Panc1 (cell line): Measurements from ENCODE around the gene RMND5B. TPM values are rescaled to one million over a fixed set of nuclear protein-coding genes. Genes with fewer than 3 reads are reported as not detected.

Experiments used
- ATAC-seq: fragments of 200-7000 bp; cut with Tn5 transposase; 2 replicates; pipeline ENCODE4 v1.9.1; 2020; ENCODE audit warnings: mild to moderate bottlenecking, moderate library complexity
- BruUV-seq: library from RNA; stranded (reverse); fragments of 400-500 nt; replicated peaks from 2 replicates; lab custom pipeline; 2021; lab: Mats Ljungman, UMichigan
- CTCF ChIA-PET: fragments of 300-600 bp; sonication (Branson Sonifier 250); formaldehyde crosslinking; loops from one replicate; lab custom pipeline; 2022; ENCODE audit warnings: antibody characterized with exemption; lab: Charles Lee
- POLR2A ChIA-PET: fragments of 300-600 bp; sonication (Branson Sonifier 250); formaldehyde crosslinking; loops from one replicate; lab custom pipeline; 2022; ENCODE audit warnings: antibody characterized with exemption; lab: Charles Lee
- DNase-seq: peaks from one replicate; pipeline ENCODE4 v3.0.0-alpha.2; 2010; ENCODE audit warnings: low read depth, low spot score
- H3K27ac ChIP-seq: 2 replicates; pipeline ENCODE4 v1.5.1; 2011; ENCODE audit warnings: mild to moderate bottlenecking, low read length, inconsistent platforms
- H3K27me3 ChIP-seq: fragments of 200-500 bp; sonication (Bioruptor generic); 2 replicates; pipeline ENCODE4 v1.6.0; 2014; ENCODE audit warnings: low read length, inconsistent platforms; ENCODE audit not compliant: control insufficient read depth, insufficient read depth
- H3K36me3 ChIP-seq: fragments of 200-500 bp; sonication (Bioruptor generic); 2 replicates; pipeline ENCODE4 v1.5.1; 2014; ENCODE audit warnings: inconsistent platforms, mild to moderate bottlenecking, low read length, moderate library complexity; ENCODE audit not compliant: control insufficient read depth, insufficient read depth
- H3K4me1 ChIP-seq: 2 replicates; pipeline ENCODE4 v1.5.1; 2011; ENCODE audit warnings: inconsistent platforms, mild to moderate bottlenecking, low read length, moderate library complexity; ENCODE audit not compliant: control insufficient read depth, insufficient read depth
- H3K4me3 ChIP-seq, 2 experiments: 2 replicates each; pipeline ENCODE4 v1.5.1; 2011 to 2012; ENCODE audit warnings: low read depth in 2 of 2, low read length in 2 of 2, mild to moderate bottlenecking in 2 of 2, inconsistent platforms in 1 of 2, moderate library complexity in 1 of 2
- H3K9me3 ChIP-seq: fragments of 200-500 bp; sonication (Bioruptor generic); 2 replicates; pipeline ENCODE4 v1.5.1; 2014; ENCODE audit warnings: low read depth, mild to moderate bottlenecking, inconsistent platforms, low read length, moderate library complexity; ENCODE audit not compliant: control insufficient read depth, insufficient read depth
- POLR2AphosphoS5 ChIP-seq: IDR thresholded peaks from 2 replicates; pipeline ENCODE4 v1.6.1; 2012; ENCODE audit warnings: mild to moderate bottlenecking, low read depth, low read length, moderate library complexity
- REST ChIP-seq, 2 experiments: IDR thresholded peaks; 2 replicates each; pipeline ENCODE4 v1.6.1; 2011 to 2012; ENCODE audit warnings: low read depth in 2 of 2, control low read depth in 1 of 2, low read length in 1 of 2, mild to moderate bottlenecking in 1 of 2, moderate library complexity in 1 of 2; ENCODE audit not compliant: insufficient read depth in 1 of 2
- SIN3A ChIP-seq: IDR thresholded peaks from 2 replicates; pipeline ENCODE4 v1.6.1; 2012; ENCODE audit warnings: low read depth, mild to moderate bottlenecking, low read length, moderate library complexity, borderline replicate concordance; ENCODE audit not compliant: insufficient read depth
- TCF7L2 ChIP-seq: IDR thresholded peaks from 2 replicates; pipeline ENCODE4 v1.6.1; 2011; ENCODE audit warnings: mild to moderate bottlenecking, low read depth, low read length, inconsistent platforms
- in situ Hi-C: cut with HindIII; loops from 2 replicates; pipeline ENCODE4 v1.10.0; 2016; ENCODE audit warnings: low sequenced_read_pairs, low pct_unique_long_range_greater_than_20kb
- intact Hi-C: fragments of 100-400 bp; cut with micrococcal nuclease; formaldehyde crosslinking; loops from one replicate; pipeline ENCODE4 v1.10.0; 2022; ENCODE audit not compliant: unreplicated experiment
- total RNA-seq: library from RNA; stranded (reverse); gene quantifications from one replicate; pipeline ENCODE4 v1.2.1, GENCODE V29; 2021; ENCODE audit not compliant: unreplicated experiment
- TF ChIP-seq, protein P1 (sequence below): fragments of 450-650 bp; IDR thresholded peaks from 2 replicates; pipeline ENCODE4 v1.5.1; 2017; ENCODE audit warnings: mild to moderate bottlenecking

RMND5B gene
- total RNA-seq, 1 experiment from 2014 or later, result 40.8 TPM

- in situ Hi-C loops (no loop called here), intact Hi-C loops (no loop called here)
- Histone ChIP-seq H3K36me3 (no peaks in the 10 kb centered on the region), H3K4me1 (peaks cover 14% of the 10 kb centered on the region), H3K9me3 (no peaks in the 10 kb centered on the region), H3K4me3 (peak overlapping the region; percentile 49 to 62), H3K27me3 (no peaks in the 10 kb centered on the region; the same call in 1 of the 2 replicates), H3K27ac (no peak overlapping the region; the same call in 1 of the 2 replicates)
- TF ChIP-seq TCF7L2, result no peak
- no peak for TF ChIP-seq SIN3A
- TF ChIP-seq, protein P1, sequence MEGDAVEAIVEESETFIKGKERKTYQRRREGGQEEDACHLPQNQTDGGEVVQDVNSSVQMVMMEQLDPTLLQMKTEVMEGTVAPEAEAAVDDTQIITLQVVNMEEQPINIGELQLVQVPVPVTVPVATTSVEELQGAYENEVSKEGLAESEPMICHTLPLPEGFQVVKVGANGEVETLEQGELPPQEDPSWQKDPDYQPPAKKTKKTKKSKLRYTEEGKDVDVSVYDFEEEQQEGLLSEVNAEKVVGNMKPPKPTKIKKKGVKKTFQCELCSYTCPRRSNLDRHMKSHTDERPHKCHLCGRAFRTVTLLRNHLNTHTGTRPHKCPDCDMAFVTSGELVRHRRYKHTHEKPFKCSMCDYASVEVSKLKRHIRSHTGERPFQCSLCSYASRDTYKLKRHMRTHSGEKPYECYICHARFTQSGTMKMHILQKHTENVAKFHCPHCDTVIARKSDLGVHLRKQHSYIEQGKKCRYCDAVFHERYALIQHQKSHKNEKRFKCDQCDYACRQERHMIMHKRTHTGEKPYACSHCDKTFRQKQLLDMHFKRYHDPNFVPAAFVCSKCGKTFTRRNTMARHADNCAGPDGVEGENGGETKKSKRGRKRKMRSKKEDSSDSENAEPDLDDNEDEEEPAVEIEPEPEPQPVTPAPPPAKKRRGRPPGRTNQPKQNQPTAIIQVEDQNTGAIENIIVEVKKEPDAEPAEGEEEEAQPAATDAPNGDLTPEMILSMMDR, result no peak
- no peak for TF ChIP-seq POLR2AphosphoS5
- no peak for TF ChIP-seq REST (IDR thresholded peaks at IDR 0.05; ENCODE audit: insufficient read depth in 1 of 2, low read depth in 2 of 2, low read length in 1 of 2)
- ChIA-PET POLR2A (no interaction called here), CTCF (no interaction called here)
- BruUV-seq, result no TSS peak
- ATAC-seq (peak; percentile 78), DNase-seq (no peak)
These were observed 16.3 kb upstream of the RMND5B start for GRCh38 chr5:178114325-178115135.

DNA sequence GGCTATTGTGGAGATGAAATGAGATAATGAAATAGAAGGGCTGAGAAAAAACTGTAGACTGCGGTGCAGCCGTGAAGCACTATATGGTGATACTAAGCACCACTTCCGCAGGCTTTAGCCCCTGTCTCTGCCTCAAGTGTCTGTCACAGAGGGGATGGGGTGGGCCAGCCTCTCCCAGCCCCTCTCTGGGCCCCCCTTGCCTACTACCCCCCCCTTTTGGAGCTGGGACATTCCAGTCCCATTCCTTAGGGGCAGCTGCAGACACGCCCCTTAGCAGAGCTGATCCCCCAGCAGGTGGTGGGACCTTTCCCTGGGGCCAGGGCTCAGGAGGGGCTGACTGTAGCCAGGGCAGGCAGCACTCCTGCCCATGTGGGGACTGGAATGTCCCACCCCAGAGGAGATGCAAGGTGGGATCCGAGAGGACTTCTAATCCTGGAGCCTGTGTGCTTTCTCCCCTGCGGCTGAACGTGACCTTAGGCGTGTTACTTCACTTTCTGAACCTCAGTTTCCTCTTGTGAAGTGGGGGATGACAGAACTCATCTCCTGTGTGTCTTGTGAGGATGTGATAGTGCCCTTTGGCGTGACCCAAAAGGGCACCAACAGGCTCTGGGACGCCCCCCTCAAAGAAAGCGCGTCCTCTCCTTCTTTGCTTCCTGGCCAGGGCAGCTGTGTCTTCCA is 15.5 kb upstream of the RMND5B start:
- ATAC-seq (no peak), DNase-seq (no peak)
- no peak for TF ChIP-seq POLR2AphosphoS5
- TF ChIP-seq REST (IDR thresholded peaks at IDR 0.05; ENCODE audit: insufficient read depth in 1 of 2, low read depth in 2 of 2, low read length in 1 of 2), result no peak
- TF ChIP-seq TCF7L2, result no peak
- no peak for TF ChIP-seq SIN3A
- TF ChIP-seq, protein P1, result no peak
- ChIA-PET POLR2A (interaction anchor here (0.6 kb wide), 2 partner anchors 11 to 1392 kb away, joined by 3 to 5 read pairs; no protein-coding TSS in a partner anchor), CTCF (interaction anchor here (0.7 kb wide), 1 partner anchor 22 kb away, joined by 3 read pairs; no protein-coding TSS in a partner anchor)
- in situ Hi-C loops, result no loop called here
- intact Hi-C loops, result no loop called here
- Histone ChIP-seq H3K27me3 (no peaks in the 10 kb centered on the region; the same call in 1 of the 2 replicates), H3K4me1 (peaks cover 14% of the 10 kb centered on the region), H3K36me3 (no peaks in the 10 kb centered on the region), H3K9me3 (no peaks in the 10 kb centered on the region), H3K27ac (no peak overlapping the region), H3K4me3 (no peak overlapping the region)
- BruUV-seq, result no TSS peak
